PC-3 (cell line): ENCODE data around the gene BIN2.

Source experiments
- CTCF ChIP-seq: fragments of 300-600 bp; sonication (generic); conservative IDR thresholded peaks from 2 replicates; pipeline ENCODE4 v1.5.1; 2017; ENCODE audit warnings: antibody characterized with exemption, low read depth, mild to moderate bottlenecking, low read length
- EZH2 ChIP-seq: fragments of 300-600 bp; sonication (generic); IDR thresholded peaks from one replicate; pipeline ENCODE4 v1.6.1; 2017; ENCODE audit warnings: antibody characterized with exemption, mild to moderate bottlenecking, low read length; ENCODE audit not compliant: unreplicated experiment

DNA sequence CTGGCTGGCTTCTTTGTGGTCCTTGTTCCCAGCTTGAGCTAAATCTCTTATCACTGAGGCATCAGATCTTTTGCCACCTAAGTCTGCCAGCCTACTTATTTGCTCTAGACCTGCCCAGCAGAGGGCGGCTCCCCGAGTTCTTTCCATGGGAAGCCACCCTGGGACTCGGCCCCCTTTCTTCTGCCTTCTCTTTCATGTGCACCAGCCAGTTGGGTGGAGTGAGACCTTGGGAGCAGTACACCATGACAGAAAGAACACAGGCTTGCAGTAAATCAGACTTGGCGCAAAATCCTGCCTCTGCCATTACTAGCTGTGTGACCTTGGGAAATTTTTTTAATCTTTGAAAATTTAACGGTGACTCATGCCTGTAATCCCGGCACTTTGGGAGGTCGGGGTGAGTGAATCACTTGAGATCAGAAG is 61.2 kb downstream of the BIN2 start:
- peak; percentile 65 for TF ChIP-seq CTCF
- no peak for TF ChIP-seq EZH2
